HCT116 (cell line): ENCODE measurements around the gene MSH2. TPM values are rescaled to one million over a fixed set of nuclear protein-coding genes. Genes with fewer than 3 reads are reported as not detected.

Source experiments
- ATAC-seq: fragments of 200-7000 bp; cut with Tn5 transposase; 2 replicates; pipeline ENCODE4 v1.9.1; 2020; ENCODE audit warnings: mild to moderate bottlenecking, moderate library complexity
- BruUV-seq: library from RNA; stranded (reverse); fragments of 400-500 nt; replicated peaks from 2 replicates; lab custom pipeline; 2021; lab: Mats Ljungman, UMichigan
- CTCF ChIA-PET: fragments of 300-600 bp; sonication (Branson Sonifier 250); formaldehyde crosslinking; loops from one replicate; lab custom pipeline; 2021; ENCODE audit warnings: antibody characterized with exemption; lab: Charles Lee
- POLR2A ChIA-PET: fragments of 300-600, 350-600 bp; sonication (Branson Sonifier 250); formaldehyde crosslinking; loops from one replicate; lab custom pipeline; 2021; ENCODE audit warnings: antibody characterized with exemption; lab: Charles Lee
- RAD21 ChIA-PET, 2 experiments: fragments of 300-600 bp; sonication (Branson Sonifier 250); formaldehyde crosslinking; loops; one replicate each; lab custom pipeline; 2023; ENCODE audit warnings: low total read pairs in 2 of 2; ENCODE audit not compliant: uncharacterized antibody in 2 of 2, unreplicated experiment in 2 of 2, low non-redundant PET in 1 of 2; lab: Charles Lee
- DNase-seq: peaks from one replicate; pipeline ENCODE4 v3.0.0-alpha.2; 2010; ENCODE audit warnings: low read depth, low spot score
- H2AFZ ChIP-seq: fragments of 200-600 bp; shearing (Covaris generic), sonication (generic); 2 replicates; pipeline ENCODE4 v1.6.1; 2017; ENCODE audit warnings: low read depth, mixed run types, mixed read lengths, antibody characterized with exemption, low read length; ENCODE audit not compliant: poor library complexity, severe bottlenecking
- H3K27ac ChIP-seq: 2 replicates; pipeline ENCODE4 v1.5.1; 2012; ENCODE audit warnings: low read depth, low read length
- H3K27me3 ChIP-seq: fragments of 200-600 bp; sonication (generic); 2 replicates; pipeline ENCODE4 v1.6.1; 2016; ENCODE audit warnings: mixed run types, low read length, mixed read lengths; ENCODE audit not compliant: insufficient read depth
- H3K36me3 ChIP-seq, 2 experiments: fragments of 200-500 bp in 1 of 2; fragments of 200-600 bp in 1 of 2; sonication (Bioruptor generic) in 1 of 2; sonication (generic) in 1 of 2; 2 replicates each; pipeline versions ENCODE4 v1.5.1 to v1.6.1; 2014 to 2016; ENCODE audit warnings: low read length in 2 of 2, inconsistent platforms in 1 of 2, mixed read lengths in 1 of 2, mixed run types in 1 of 2; ENCODE audit not compliant: insufficient read depth in 2 of 2, control insufficient read depth in 1 of 2
- H3K4me1 ChIP-seq, 2 experiments: fragments of 200-600 bp in 1 of 2; sonication (generic) in 1 of 2; 2 replicates each; pipeline versions ENCODE4 v1.5.1 to v1.6.1; 2012 to 2017; ENCODE audit warnings: low read length in 2 of 2, inconsistent platforms in 1 of 2, mild to moderate bottlenecking in 1 of 2, mixed read lengths in 1 of 2, mixed run types in 1 of 2, moderate library complexity in 1 of 2; ENCODE audit not compliant: insufficient read depth in 2 of 2, control insufficient read depth in 1 of 2
- H3K4me2 ChIP-seq: fragments of 200-600 bp; sonication (generic); 2 replicates; pipeline ENCODE4 v1.6.1; 2017; ENCODE audit warnings: mixed run types, low read length, mixed read lengths
- H3K4me3 ChIP-seq, 2 experiments: fragments of 200-600 bp in 1 of 2; sonication (generic) in 1 of 2; replicated peaks in 1 of 2; 2 replicates each; pipeline ENCODE4 v1.5.1; 2011 to 2016; ENCODE audit warnings: low read length in 2 of 2, control low read depth in 1 of 2, low read depth in 1 of 2, mild to moderate bottlenecking in 1 of 2, mixed read lengths in 1 of 2, mixed run types in 1 of 2
- H3K79me2 ChIP-seq: fragments of 200-600 bp; sonication (generic); 2 replicates; pipeline ENCODE4 v1.6.1; 2017; ENCODE audit warnings: mild to moderate bottlenecking, mixed run types, low read length, moderate library complexity, mixed read lengths; ENCODE audit not compliant: insufficient read depth
- H3K9ac ChIP-seq: fragments of 200-600 bp; sonication (generic); 2 replicates; pipeline ENCODE4 v1.6.1; 2016; ENCODE audit warnings: low read length, mixed read lengths
- H3K9me2 ChIP-seq: fragments of 200-600 bp; sonication (generic), shearing (Covaris generic); 2 replicates; pipeline ENCODE4 v1.6.1; 2017; ENCODE audit warnings: mixed run types, mild to moderate bottlenecking, moderate library complexity; ENCODE audit not compliant: insufficient read depth
- H3K9me3 ChIP-seq, 2 experiments: fragments of 200-500 bp in 1 of 2; fragments of 200-600 bp in 1 of 2; sonication (Bioruptor generic) in 1 of 2; sonication (generic) in 1 of 2; 2 replicates each; pipeline ENCODE4 v1.6.1; 2014 to 2017; ENCODE audit warnings: low read length in 2 of 2, mixed read lengths in 2 of 2, inconsistent platforms in 1 of 2, low read depth in 1 of 2, mild to moderate bottlenecking in 1 of 2, mixed run types in 1 of 2, moderate library complexity in 1 of 2; ENCODE audit not compliant: control insufficient read depth in 1 of 2, insufficient read depth in 1 of 2
- H4K20me1 ChIP-seq: fragments of 200-600 bp; sonication (generic), shearing (Covaris generic); 2 replicates; pipeline ENCODE4 v1.6.1; 2017; ENCODE audit warnings: mixed run types, mild to moderate bottlenecking, moderate library complexity; ENCODE audit not compliant: insufficient read depth
- CBX3 ChIP-seq: IDR thresholded peaks from 2 replicates; pipeline ENCODE4 v1.6.1; 2012; ENCODE audit warnings: low read depth
- CEBPB ChIP-seq: IDR thresholded peaks from 2 replicates; pipeline ENCODE4 v1.6.1; 2012; ENCODE audit warnings: low read depth
- EGR1 ChIP-seq: IDR thresholded peaks from 2 replicates; pipeline ENCODE4 v1.6.1; 2012; ENCODE audit warnings: low read depth
- EZH2 ChIP-seq: fragments of 200-600 bp; sonication (generic); IDR thresholded peaks from 2 replicates; pipeline ENCODE4 v1.6.1; 2017; ENCODE audit warnings: antibody characterized with exemption, mixed run types
- EZH2phosphoT487 ChIP-seq: fragments of 200-600 bp; IDR thresholded peaks from 2 replicates; pipeline ENCODE4 v1.6.1; 2018; ENCODE audit warnings: antibody characterized with exemption, borderline replicate concordance
- FOSL1 ChIP-seq: IDR thresholded peaks from 2 replicates; pipeline ENCODE4 v1.6.1; 2012; ENCODE audit warnings: low read depth
- JUND ChIP-seq: IDR thresholded peaks from 2 replicates; pipeline ENCODE4 v1.6.1; 2012
- POLR2A ChIP-seq: IDR thresholded peaks from 2 replicates; pipeline ENCODE4 v1.7.0; 2011; ENCODE audit warnings: borderline replicate concordance; ENCODE audit not compliant: insufficient read depth, insufficient read length; ENCODE audit errors: extremely low read depth
- RAD21 ChIP-seq: IDR thresholded peaks from 2 replicates; pipeline ENCODE4 v1.6.1; 2012; ENCODE audit warnings: low read depth, mild to moderate bottlenecking
- REST ChIP-seq: IDR thresholded peaks from 2 replicates; pipeline ENCODE4 v1.6.1; 2012; ENCODE audit warnings: low read depth
- SP1 ChIP-seq: IDR thresholded peaks from 2 replicates; pipeline ENCODE4 v1.6.1; 2012; ENCODE audit warnings: low read depth
- TCF7L2 ChIP-seq: IDR thresholded peaks from 2 replicates; pipeline ENCODE4 v1.7.0; 2011; ENCODE audit warnings: borderline replicate concordance, inconsistent platforms; ENCODE audit not compliant: insufficient read depth, insufficient read length; ENCODE audit errors: extremely low read depth
- YY1 ChIP-seq: IDR thresholded peaks from 2 replicates; pipeline ENCODE4 v1.6.1; 2011; ENCODE audit warnings: low read length, low read depth, moderate library complexity, mild to moderate bottlenecking; ENCODE audit not compliant: insufficient replicate concordance; ENCODE audit errors: extremely low read depth
- ZFX ChIP-seq: fragments of 450-650 bp; IDR thresholded peaks from 2 replicates; pipeline ENCODE4 v1.6.1; 2017
- ZNF274 ChIP-seq: fragments of 200-500 bp; sonication (Bioruptor generic); IDR thresholded peaks from 2 replicates; pipeline ENCODE4 v1.6.1; 2014; ENCODE audit warnings: mild to moderate bottlenecking, low read depth, low read length, inconsistent platforms
- intact Hi-C: fragments of 100-400 bp; cut with micrococcal nuclease; formaldehyde crosslinking; loops from 2 replicates; pipeline ENCODE4 v1.10.0; 2022
- total RNA-seq: library from RNA; stranded (reverse); gene quantifications from one replicate; pipeline ENCODE4 v1.2.1, GENCODE V29; 2021; ENCODE audit not compliant: unreplicated experiment
- TF ChIP-seq, protein P1 (sequence below), 3 experiments: fragments of 200-600 bp in 1 of 3; sonication (generic) in 1 of 3; IDR thresholded peaks in 2 of 3; conservative IDR thresholded peaks in 1 of 3; 2 replicates each; pipeline ENCODE4 v1.5.1; 2012 to 2017; ENCODE audit warnings: low read depth in 2 of 3, low read length in 2 of 3, antibody characterized with exemption in 1 of 3, borderline replicate concordance in 1 of 3, control low read depth in 1 of 3, mild to moderate bottlenecking in 1 of 3, mixed read lengths in 1 of 3, mixed run types in 1 of 3, moderate library complexity in 1 of 3; ENCODE audit not compliant: insufficient read depth in 1 of 3

MSH2 gene
- total RNA-seq, 1 experiment from 2014 or later: 54.9 TPM

DNA sequence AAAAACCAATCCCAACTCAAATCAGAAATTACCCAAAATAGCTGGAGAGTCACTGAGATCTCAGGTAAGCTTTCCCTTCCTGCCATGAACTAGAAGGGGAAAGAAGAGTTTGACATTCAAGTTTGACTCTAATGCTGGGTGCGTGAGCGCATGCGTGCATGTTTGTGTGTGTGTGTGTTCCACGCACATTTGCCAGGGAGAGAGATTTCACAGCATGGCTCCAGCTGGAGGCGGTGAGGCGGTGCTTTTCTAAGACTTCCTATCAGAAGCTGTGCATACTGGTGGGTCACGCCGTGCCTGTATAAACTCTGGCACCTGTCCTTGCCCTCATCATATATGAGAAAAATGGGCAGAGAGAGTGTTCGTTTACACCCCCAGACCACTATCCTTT, 116.2 kb downstream of the MSH2 start:
- H3K4me2 ChIP-seq: no peak overlapping the region
- ChIA-PET POLR2A (no interaction called here), CTCF (interaction anchor here (1.2 kb wide), 1 partner anchor 8 kb away, joined by 3 read pairs; no protein-coding TSS in a partner anchor), RAD21 (no interaction called here)
- H3K27ac ChIP-seq: no peak overlapping the region
- H3K27me3 ChIP-seq: no peaks in the 10 kb centered on the region
- no peaks in the 10 kb centered on the region for H3K9me2 ChIP-seq
- H3K4me3 ChIP-seq: no peak overlapping the region
- BruUV-seq: no TSS peak
- H3K4me1 ChIP-seq: no peaks in the 10 kb centered on the region
- H3K9ac ChIP-seq: no peak overlapping the region
- no peak for TF ChIP-seq ZFX
- no peak for TF ChIP-seq CEBPB
- TF ChIP-seq EZH2phosphoT487: no peak
- TF ChIP-seq, protein P1, sequence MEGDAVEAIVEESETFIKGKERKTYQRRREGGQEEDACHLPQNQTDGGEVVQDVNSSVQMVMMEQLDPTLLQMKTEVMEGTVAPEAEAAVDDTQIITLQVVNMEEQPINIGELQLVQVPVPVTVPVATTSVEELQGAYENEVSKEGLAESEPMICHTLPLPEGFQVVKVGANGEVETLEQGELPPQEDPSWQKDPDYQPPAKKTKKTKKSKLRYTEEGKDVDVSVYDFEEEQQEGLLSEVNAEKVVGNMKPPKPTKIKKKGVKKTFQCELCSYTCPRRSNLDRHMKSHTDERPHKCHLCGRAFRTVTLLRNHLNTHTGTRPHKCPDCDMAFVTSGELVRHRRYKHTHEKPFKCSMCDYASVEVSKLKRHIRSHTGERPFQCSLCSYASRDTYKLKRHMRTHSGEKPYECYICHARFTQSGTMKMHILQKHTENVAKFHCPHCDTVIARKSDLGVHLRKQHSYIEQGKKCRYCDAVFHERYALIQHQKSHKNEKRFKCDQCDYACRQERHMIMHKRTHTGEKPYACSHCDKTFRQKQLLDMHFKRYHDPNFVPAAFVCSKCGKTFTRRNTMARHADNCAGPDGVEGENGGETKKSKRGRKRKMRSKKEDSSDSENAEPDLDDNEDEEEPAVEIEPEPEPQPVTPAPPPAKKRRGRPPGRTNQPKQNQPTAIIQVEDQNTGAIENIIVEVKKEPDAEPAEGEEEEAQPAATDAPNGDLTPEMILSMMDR (IDR thresholded peaks at IDR 0.05 in 2 of 3, conservative IDR thresholded peaks at IDR 0.05 in 1 of 3; ENCODE audit: borderline replicate concordance in 1 of 3, insufficient read depth in 1 of 3, low read depth in 2 of 3, low read length in 2 of 3): no peak
- no peak for TF ChIP-seq JUND
- TF ChIP-seq SP1: no peak
- TF ChIP-seq TCF7L2: no peak
- TF ChIP-seq YY1: no peak
- no peak for TF ChIP-seq CBX3
- no peak for TF ChIP-seq EGR1
- TF ChIP-seq EZH2: no peak
- TF ChIP-seq FOSL1: no peak
- TF ChIP-seq ZNF274: no peak
- no peak for TF ChIP-seq RAD21
- no peak for TF ChIP-seq REST
- no peak for TF ChIP-seq POLR2A
- no peaks in the 10 kb centered on the region for H4K20me1 ChIP-seq
- no peaks in the 10 kb centered on the region for H3K36me3 ChIP-seq
- no peak overlapping the region for H2AFZ ChIP-seq
- ATAC-seq (no peak), DNase-seq (no peak)
- intact Hi-C loops: no loop called here
- H3K9me3 ChIP-seq: no peaks in the 10 kb centered on the region
- H3K79me2 ChIP-seq: no peaks in the 10 kb centered on the region
